H9 (cell line): ENCODE data around the gene SUCLG1. TPM values are rescaled to one million over a fixed set of nuclear protein-coding genes. Genes with fewer than 3 reads are reported as not detected.

Source experiments
- DNase-seq: peaks from one replicate; pipeline ENCODE4 v3.0.0-alpha.2; 2017
- H2AFZ ChIP-seq: one replicate; pipeline ENCODE4 v1.6.1; 2013; ENCODE audit warnings: mild to moderate bottlenecking, low read length, control low read depth, moderate library complexity
- H2AK5ac ChIP-seq: 2 replicates; pipeline ENCODE4 v1.6.1; 2013; ENCODE audit warnings: low read length, control low read depth, mixed read lengths; ENCODE audit not compliant: insufficient read length
- H2BK120ac ChIP-seq: one replicate; pipeline ENCODE4 v1.6.1; 2013; ENCODE audit warnings: low read depth, mild to moderate bottlenecking, low read length, control low read depth, inconsistent platforms; ENCODE audit not compliant: poor library complexity, severe bottlenecking
- H2BK12ac ChIP-seq: 2 replicates; pipeline ENCODE4 v1.6.1; 2013; ENCODE audit warnings: low read length, control low read depth, mixed read lengths, low read depth; ENCODE audit not compliant: insufficient read length
- H2BK15ac ChIP-seq: 2 replicates; pipeline ENCODE4 v1.6.1; 2013; ENCODE audit warnings: low read depth, low read length, control low read depth
- H2BK20ac ChIP-seq: one replicate; pipeline ENCODE4 v1.6.1; 2013; ENCODE audit warnings: low read depth, mild to moderate bottlenecking, low read length, control low read depth, inconsistent platforms; ENCODE audit not compliant: poor library complexity, severe bottlenecking
- H2BK5ac ChIP-seq: 2 replicates; pipeline ENCODE4 v1.6.1; 2013; ENCODE audit warnings: low read length, control low read depth, mixed read lengths; ENCODE audit not compliant: insufficient read length
- H3K14ac ChIP-seq: 2 replicates; pipeline ENCODE4 v1.6.1; 2013; ENCODE audit warnings: low read length, control low read depth; ENCODE audit not compliant: insufficient read depth
- H3K18ac ChIP-seq: 2 replicates; pipeline ENCODE4 v1.6.1; 2013; ENCODE audit warnings: low read depth, mild to moderate bottlenecking, mixed read lengths, low read length, control low read depth; ENCODE audit not compliant: insufficient read length
- H3K23ac ChIP-seq: 2 replicates; pipeline ENCODE4 v1.6.1; 2013; ENCODE audit warnings: low read length, control low read depth, mixed read lengths, low read depth; ENCODE audit not compliant: insufficient read length
- H3K23me2 ChIP-seq: 2 replicates; pipeline ENCODE4 v1.6.1; 2013; ENCODE audit warnings: low read depth, mild to moderate bottlenecking, mixed read lengths, low read length, control low read depth; ENCODE audit not compliant: insufficient read length, poor library complexity, severe bottlenecking
- H3K27ac ChIP-seq: 2 replicates; pipeline ENCODE4 v1.5.1; 2013; ENCODE audit warnings: low read length, control low read depth, mixed read lengths, low read depth; ENCODE audit not compliant: insufficient read length
- H3K27me3 ChIP-seq: 2 replicates; pipeline ENCODE4 v1.6.1; 2013; ENCODE audit warnings: low read length, control low read depth, inconsistent platforms; ENCODE audit not compliant: insufficient read depth
- H3K4ac ChIP-seq: 2 replicates; pipeline ENCODE4 v1.6.1; 2013; ENCODE audit warnings: low read depth, mild to moderate bottlenecking, control low read depth, inconsistent platforms, low read length, moderate library complexity
- H3K4me1 ChIP-seq: 2 replicates; pipeline ENCODE4 v1.6.1; 2013; ENCODE audit warnings: low read length, control low read depth, inconsistent platforms; ENCODE audit not compliant: insufficient read depth
- H3K4me2 ChIP-seq: 2 replicates; pipeline ENCODE4 v1.6.1; 2013; ENCODE audit warnings: low read length, control low read depth, mixed read lengths; ENCODE audit not compliant: insufficient read length, insufficient read depth
- H3K56ac ChIP-seq: 2 replicates; pipeline ENCODE4 v1.6.1; 2013; ENCODE audit warnings: low read depth, mild to moderate bottlenecking, mixed read lengths, low read length, control low read depth; ENCODE audit not compliant: insufficient read length
- H3K79me1 ChIP-seq: 2 replicates; pipeline ENCODE4 v1.6.1; 2013; ENCODE audit warnings: low read depth, mild to moderate bottlenecking, moderate library complexity, low read length, control low read depth, inconsistent platforms; ENCODE audit not compliant: insufficient read depth, poor library complexity, severe bottlenecking
- H3K79me2 ChIP-seq: 2 replicates; pipeline ENCODE4 v1.6.1; 2013; ENCODE audit warnings: low read length, control low read depth, inconsistent platforms; ENCODE audit not compliant: insufficient read depth
- H3K9ac ChIP-seq: 2 replicates; pipeline ENCODE4 v1.6.1; 2013; ENCODE audit warnings: low read length, control low read depth, mixed read lengths; ENCODE audit not compliant: insufficient read length; ENCODE audit errors: extremely low read depth
- H3K9me3 ChIP-seq: one replicate; pipeline ENCODE4 v1.6.1; 2013; ENCODE audit warnings: low read depth, low read length, inconsistent platforms; ENCODE audit not compliant: control insufficient read depth
- H3T11ph ChIP-seq: one replicate; pipeline ENCODE4 v1.6.1; 2013; ENCODE audit warnings: mild to moderate bottlenecking, low read length, control low read depth, inconsistent platforms
- H4K20me1 ChIP-seq: one replicate; pipeline ENCODE4 v1.6.1; 2013; ENCODE audit not compliant: control insufficient read depth, insufficient read length, insufficient read depth
- H4K5ac ChIP-seq: 2 replicates; pipeline ENCODE4 v1.6.1; 2013; ENCODE audit warnings: low read depth, mild to moderate bottlenecking, mixed read lengths, low read length, control low read depth; ENCODE audit not compliant: insufficient read length
- H4K8ac ChIP-seq: replicated peaks from 2 replicates; pipeline ENCODE4 v1.6.1; 2013; ENCODE audit warnings: low read length, control low read depth, mixed read lengths, low read depth; ENCODE audit not compliant: insufficient read length
- H4K91ac ChIP-seq: 2 replicates; pipeline ENCODE4 v1.6.1; 2013; ENCODE audit warnings: low read depth, mild to moderate bottlenecking, moderate library complexity, mixed read lengths, low read length, control low read depth; ENCODE audit not compliant: insufficient read length
- H3K27ac Mint-ChIP-seq, 3 experiments: 2 replicates in 2 of 3; 3 replicates in 1 of 3; pipeline ENCODE4 v1.8.0; 2020 to 2021; ENCODE audit warnings: mixed read lengths in 3 of 3, mild to moderate bottlenecking in 1 of 3, moderate library complexity in 1 of 3
- H3K27me3 Mint-ChIP-seq: 2 replicates; pipeline ENCODE4 v1.8.0; 2021; ENCODE audit warnings: low read depth, mild to moderate bottlenecking, moderate library complexity, mixed read lengths
- H3K36me3 Mint-ChIP-seq, 3 experiments: 2 replicates in 2 of 3; 3 replicates in 1 of 3; pipeline ENCODE4 v1.8.0; 2020 to 2021; ENCODE audit warnings: low read depth in 3 of 3, mixed read lengths in 3 of 3; ENCODE audit not compliant: insufficient read depth in 1 of 3
- H3K4me1 Mint-ChIP-seq, 2 experiments: 2 replicates each; pipeline ENCODE4 v1.8.0; 2020; ENCODE audit warnings: mixed read lengths in 2 of 2
- H3K4me3 Mint-ChIP-seq, 2 experiments: 2 replicates in 1 of 2; 3 replicates in 1 of 2; pipeline ENCODE4 v1.8.0; 2020 to 2021; ENCODE audit warnings: mild to moderate bottlenecking in 2 of 2, mixed read lengths in 2 of 2, moderate library complexity in 1 of 2
- H3K9me3 Mint-ChIP-seq, 2 experiments: 2 replicates in 1 of 2; 3 replicates in 1 of 2; pipeline ENCODE4 v1.8.0; 2020; ENCODE audit warnings: mild to moderate bottlenecking in 2 of 2, mixed read lengths in 2 of 2, moderate library complexity in 1 of 2
- WGBS: extraction: QIAGEN DNeasy Blood & Tissue Kit; methylation state at CpG from one replicate; pipeline ENCODE4 v1.1.7; 2013; ENCODE audit warnings: missing lambda C conversion rate, low lambda C conversion rate, mixed read lengths; ENCODE audit not compliant: insufficient read length; ENCODE audit errors: extremely low coverage; 5-methylcytosine and 5-hydroxymethylcytosine counted together
- total RNA-seq: library from RNA; stranded (reverse); gene quantifications from 2 replicates; pipeline ENCODE4 v1.2.1, GENCODE V29; 2021
- TF ChIP-seq, protein P1 (sequence below): fragments of 200-600 bp; sonication (generic); conservative IDR thresholded peaks from 3 replicates; pipeline ENCODE4 v1.8.0; 2021; ENCODE audit warnings: antibody characterized with exemption, mild to moderate bottlenecking

Gene SUCLG1
- total RNA-seq, 1 experiment from 2014 or later = 40.0 TPM

DNA sequence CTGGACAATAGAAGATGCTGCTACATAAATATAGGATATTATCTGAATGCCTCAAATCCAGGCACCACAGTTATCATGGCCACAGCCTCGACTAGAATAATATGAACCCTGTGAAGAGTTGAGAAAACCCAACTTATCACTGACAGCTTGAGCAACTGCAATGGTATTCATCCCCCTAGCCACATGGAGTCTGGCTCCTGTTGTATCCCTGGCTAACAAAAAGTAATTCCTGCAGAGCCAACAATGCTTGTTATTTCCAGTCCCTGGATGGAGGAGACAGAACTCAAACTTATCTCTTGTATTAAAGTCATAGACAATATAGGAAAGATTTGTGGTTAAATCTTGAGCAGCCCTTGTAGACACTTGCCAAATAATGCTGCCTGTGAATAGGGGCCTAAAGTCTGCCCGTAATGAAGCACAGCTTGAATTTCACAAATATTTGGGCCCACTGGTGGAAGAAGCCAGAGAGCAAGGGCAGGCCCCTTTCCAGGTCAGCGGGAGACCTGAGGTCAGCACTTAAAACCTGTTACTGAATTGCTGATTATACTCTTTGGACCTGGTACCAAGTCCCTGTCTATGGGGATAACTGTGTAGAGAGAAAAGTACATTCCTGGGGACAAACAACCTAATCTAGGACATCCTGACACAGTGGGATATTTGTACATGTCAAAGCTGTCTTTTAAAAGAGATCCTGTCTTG is 28.4 kb upstream of the SUCLG1 start:
- no peak for DNase-seq
- Histone ChIP-seq H2BK15ac (no peak overlapping the region), H2AK5ac (no peak overlapping the region), H2BK20ac (no peak overlapping the region), H3K56ac (no peak overlapping the region), H3K27me3 (no peaks in the 10 kb centered on the region), H3K27ac (no peak overlapping the region), H4K20me1 (no peaks in the 10 kb centered on the region), H2AFZ (no peak overlapping the region), H2BK12ac (no peak overlapping the region), H3K4me1 (no peaks in the 10 kb centered on the region), H3K79me2 (no peaks in the 10 kb centered on the region), H4K8ac (no peak overlapping the region), H3K23me2 (no peaks in the 10 kb centered on the region), H3K4me2 (no peak overlapping the region), H3K4ac (no peak overlapping the region), H3K9me3 (no peaks in the 10 kb centered on the region), H3T11ph (no peak overlapping the region), H2BK5ac (no peak overlapping the region), H2BK120ac (no peak overlapping the region), H3K23ac (no peak overlapping the region), H4K5ac (no peak overlapping the region), H3K79me1 (no peaks in the 10 kb centered on the region), H3K9ac (no peak overlapping the region), H3K14ac (no peak overlapping the region), H3K18ac (no peak overlapping the region), H4K91ac (no peak overlapping the region)
- peaks cover 0 to 3% (median 0%) of the 10 kb centered on the region in 3 experiments; a peak in 1 of 7 replicates for H3K36me3 Mint-ChIP-seq
- H3K4me1 Mint-ChIP-seq = no peaks in the 10 kb centered on the region
- no peak overlapping the region; a peak in 1 of 7 replicates for H3K27ac Mint-ChIP-seq
- H3K9me3 Mint-ChIP-seq = no peaks in the 10 kb centered on the region
- TF ChIP-seq, protein P1, sequence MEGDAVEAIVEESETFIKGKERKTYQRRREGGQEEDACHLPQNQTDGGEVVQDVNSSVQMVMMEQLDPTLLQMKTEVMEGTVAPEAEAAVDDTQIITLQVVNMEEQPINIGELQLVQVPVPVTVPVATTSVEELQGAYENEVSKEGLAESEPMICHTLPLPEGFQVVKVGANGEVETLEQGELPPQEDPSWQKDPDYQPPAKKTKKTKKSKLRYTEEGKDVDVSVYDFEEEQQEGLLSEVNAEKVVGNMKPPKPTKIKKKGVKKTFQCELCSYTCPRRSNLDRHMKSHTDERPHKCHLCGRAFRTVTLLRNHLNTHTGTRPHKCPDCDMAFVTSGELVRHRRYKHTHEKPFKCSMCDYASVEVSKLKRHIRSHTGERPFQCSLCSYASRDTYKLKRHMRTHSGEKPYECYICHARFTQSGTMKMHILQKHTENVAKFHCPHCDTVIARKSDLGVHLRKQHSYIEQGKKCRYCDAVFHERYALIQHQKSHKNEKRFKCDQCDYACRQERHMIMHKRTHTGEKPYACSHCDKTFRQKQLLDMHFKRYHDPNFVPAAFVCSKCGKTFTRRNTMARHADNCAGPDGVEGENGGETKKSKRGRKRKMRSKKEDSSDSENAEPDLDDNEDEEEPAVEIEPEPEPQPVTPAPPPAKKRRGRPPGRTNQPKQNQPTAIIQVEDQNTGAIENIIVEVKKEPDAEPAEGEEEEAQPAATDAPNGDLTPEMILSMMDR = no peak
- peaks cover 4% of the 10 kb centered on the region; the same call in 1 of the 2 replicates for H3K27me3 Mint-ChIP-seq
- whole genome bisulfite sequencing = no CpG with 5 or more reads among the region's 3 CpGs
- no peak overlapping the region for H3K4me3 Mint-ChIP-seq
